Epithelial cell of esophagus (primary cell): Measurements from ENCODE around the gene GALNS.

Experiments used
- DNase-seq: peaks from one replicate; pipeline ENCODE4 v3.0.0; 2010; ENCODE audit warnings: low read depth
- H3K4me3 ChIP-seq: 2 replicates; pipeline ENCODE4 v1.5.1; 2011; ENCODE audit warnings: mild to moderate bottlenecking, low read length, control low read depth
- TF ChIP-seq, protein P1 (sequence below): IDR thresholded peaks from 2 replicates; pipeline ENCODE4 v1.5.1; 2011; ENCODE audit warnings: low read depth, mild to moderate bottlenecking, low read length, control low read depth, inconsistent platforms; ENCODE audit not compliant: insufficient read depth; ENCODE audit errors: missing control alignments

GALNS gene, protein sequence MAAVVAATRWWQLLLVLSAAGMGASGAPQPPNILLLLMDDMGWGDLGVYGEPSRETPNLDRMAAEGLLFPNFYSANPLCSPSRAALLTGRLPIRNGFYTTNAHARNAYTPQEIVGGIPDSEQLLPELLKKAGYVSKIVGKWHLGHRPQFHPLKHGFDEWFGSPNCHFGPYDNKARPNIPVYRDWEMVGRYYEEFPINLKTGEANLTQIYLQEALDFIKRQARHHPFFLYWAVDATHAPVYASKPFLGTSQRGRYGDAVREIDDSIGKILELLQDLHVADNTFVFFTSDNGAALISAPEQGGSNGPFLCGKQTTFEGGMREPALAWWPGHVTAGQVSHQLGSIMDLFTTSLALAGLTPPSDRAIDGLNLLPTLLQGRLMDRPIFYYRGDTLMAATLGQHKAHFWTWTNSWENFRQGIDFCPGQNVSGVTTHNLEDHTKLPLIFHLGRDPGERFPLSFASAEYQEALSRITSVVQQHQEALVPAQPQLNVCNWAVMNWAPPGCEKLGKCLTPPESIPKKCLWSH

DNA sequence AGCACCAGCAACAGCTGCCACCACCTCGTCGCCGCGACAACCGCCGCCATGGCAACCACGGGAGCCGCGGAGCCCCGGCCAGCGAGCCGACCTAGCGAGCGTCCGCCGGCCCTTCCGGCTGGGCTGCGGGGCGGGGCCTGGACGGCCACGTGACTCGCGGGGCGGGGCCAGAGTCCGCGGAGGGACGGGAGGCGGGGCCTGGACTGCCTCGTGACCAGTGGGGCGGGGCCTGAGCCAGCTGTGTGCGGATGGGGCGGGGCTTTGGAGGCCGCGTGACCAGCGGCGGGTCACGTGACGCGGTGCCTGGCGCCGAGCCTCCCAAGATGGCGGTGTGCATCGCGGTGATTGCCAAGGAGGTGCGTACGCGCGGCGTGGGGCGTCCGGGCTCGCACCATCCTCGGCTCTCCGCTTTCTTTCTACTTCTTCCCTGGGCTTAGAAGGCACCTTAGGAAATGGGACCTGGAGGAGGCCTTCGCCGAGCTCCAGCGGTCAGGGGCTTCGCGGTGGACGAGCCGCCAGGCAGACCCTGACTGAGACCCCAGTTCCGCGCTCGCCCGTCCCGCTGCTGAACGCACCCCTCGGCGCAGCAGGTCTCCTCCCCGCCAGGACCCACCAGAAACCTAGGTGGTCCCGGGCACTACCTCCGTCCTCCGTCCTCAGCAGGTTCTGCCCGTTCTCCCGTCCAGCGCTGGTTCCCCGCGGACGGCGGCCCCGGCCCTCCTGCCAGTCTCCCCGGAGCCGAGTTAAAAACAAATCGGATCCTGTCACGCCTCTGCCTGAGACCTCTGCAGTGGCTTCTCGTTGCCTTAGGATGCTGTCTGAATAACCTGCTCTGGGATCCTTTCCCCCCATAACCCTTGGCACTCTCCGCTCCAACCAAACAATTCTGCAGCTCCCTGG, at the start of gene GALNS, which contains the start of gene TRAPPC2L:
Gene GALNS, minus strand, starts transcription at position 120 of the 900 bp plus-strand sequence. Its CDS starts 70 bp downstream, at position 50.
Gene TRAPPC2L, plus strand, starts transcription at position 300 of the 900 bp plus-strand sequence. Its CDS starts 24 bp downstream, at position 324.
- TF ChIP-seq, protein P1, sequence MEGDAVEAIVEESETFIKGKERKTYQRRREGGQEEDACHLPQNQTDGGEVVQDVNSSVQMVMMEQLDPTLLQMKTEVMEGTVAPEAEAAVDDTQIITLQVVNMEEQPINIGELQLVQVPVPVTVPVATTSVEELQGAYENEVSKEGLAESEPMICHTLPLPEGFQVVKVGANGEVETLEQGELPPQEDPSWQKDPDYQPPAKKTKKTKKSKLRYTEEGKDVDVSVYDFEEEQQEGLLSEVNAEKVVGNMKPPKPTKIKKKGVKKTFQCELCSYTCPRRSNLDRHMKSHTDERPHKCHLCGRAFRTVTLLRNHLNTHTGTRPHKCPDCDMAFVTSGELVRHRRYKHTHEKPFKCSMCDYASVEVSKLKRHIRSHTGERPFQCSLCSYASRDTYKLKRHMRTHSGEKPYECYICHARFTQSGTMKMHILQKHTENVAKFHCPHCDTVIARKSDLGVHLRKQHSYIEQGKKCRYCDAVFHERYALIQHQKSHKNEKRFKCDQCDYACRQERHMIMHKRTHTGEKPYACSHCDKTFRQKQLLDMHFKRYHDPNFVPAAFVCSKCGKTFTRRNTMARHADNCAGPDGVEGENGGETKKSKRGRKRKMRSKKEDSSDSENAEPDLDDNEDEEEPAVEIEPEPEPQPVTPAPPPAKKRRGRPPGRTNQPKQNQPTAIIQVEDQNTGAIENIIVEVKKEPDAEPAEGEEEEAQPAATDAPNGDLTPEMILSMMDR, result no peak
- H3K4me3 ChIP-seq, result peak within 1 kb of the TSS; percentile 98
- DNase-seq, result peak; percentile 97

GRCh38 chr16:88906020-88906419, 49.3 kb upstream of the GALNS start:
- DNase-seq, result no peak
- TF ChIP-seq, protein P1, result no peak
- no peak overlapping the region for H3K4me3 ChIP-seq

GRCh38 chr16:88905563-88905962, 48.8 kb upstream of the GALNS start:
- DNase-seq, result peak; percentile 10
- H3K4me3 ChIP-seq, result no peak overlapping the region
- TF ChIP-seq, protein P1, result no peak

DNA sequence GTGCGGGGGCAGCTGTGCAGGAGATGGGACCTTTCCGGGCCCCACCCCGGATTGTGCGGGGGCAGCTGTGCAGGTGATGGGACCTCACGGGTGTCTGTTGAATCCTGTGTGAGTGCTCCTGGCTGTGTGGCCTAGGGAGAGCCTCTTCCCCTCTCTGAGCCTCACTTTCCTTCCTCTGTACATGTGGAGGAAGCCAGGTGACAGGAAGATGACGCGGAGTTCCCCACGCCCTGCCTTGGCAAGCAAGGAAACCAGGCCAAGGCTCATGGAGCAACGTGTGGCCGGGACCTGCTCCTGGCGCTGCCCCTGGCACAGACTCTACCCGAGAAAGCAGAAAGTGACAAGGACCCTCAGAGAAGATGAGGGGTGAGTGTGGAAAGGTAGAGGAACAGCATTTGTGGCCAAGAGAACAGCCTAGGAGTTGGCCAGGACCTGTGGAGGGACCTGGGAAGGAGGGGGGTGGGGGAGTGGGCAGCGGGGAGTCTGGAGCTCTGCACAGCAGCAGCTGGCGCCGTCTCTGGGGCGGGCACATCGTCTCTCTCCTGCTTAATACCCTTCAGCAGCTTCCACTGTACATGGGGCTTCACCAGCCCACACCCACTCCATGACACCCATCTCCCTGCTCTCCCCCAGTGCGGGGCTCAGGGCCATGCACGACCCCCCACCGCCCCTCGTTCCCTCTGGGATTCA, 48.1 kb upstream of the GALNS start:
- peak; percentile 15 for DNase-seq
- TF ChIP-seq, protein P1, result no peak
- H3K4me3 ChIP-seq, result no peak overlapping the region

- TF ChIP-seq, protein P1, result no peak
Measured at GRCh38 chr16:88903267-88903666, 46.5 kb upstream of the GALNS start.

GRCh38 chr16:88902744-88903143, 46.0 kb upstream of the GALNS start:
- DNase-seq, result no peak
- TF ChIP-seq, protein P1, result no peak
- no peak overlapping the region for H3K4me3 ChIP-seq

More at GRCh38 chr16:88903267-88903666, 46.5 kb upstream of the GALNS start:
- no peak for DNase-seq
- H3K4me3 ChIP-seq, result no peak overlapping the region
